H1 (cell line): ENCODE results near the gene WNK2. TPM values are rescaled to one million over a fixed set of nuclear protein-coding genes. Genes with fewer than 3 reads are reported as not detected.

ENCODE experiments used
- CTCF ChIA-PET: fragments of 300-600 bp; sonication (Branson Sonifier 250); formaldehyde crosslinking; loops from one replicate; lab custom pipeline; 2021; ENCODE audit not compliant: partially characterized antibody; lab: Charles Lee
- POLR2A ChIA-PET: fragments of 300-600 bp; sonication (Branson Sonifier 250); formaldehyde crosslinking; loops from one replicate; lab custom pipeline; 2021; ENCODE audit warnings: inconsistent platforms; ENCODE audit not compliant: partially characterized antibody; lab: Charles Lee
- DNase-seq, 2 experiments: peaks; one replicate each; pipeline versions ENCODE4 v3.0.0 to v3.0.0-alpha.2; 2010 to 2022; ENCODE audit warnings: low spot score in 2 of 2, low read depth in 1 of 2, mixed read lengths in 1 of 2
- FAIRE-seq: peaks from 2 replicates; lab custom pipeline; 2011; peaks lifted over from hg19 to GRCh38; lab: Jason Lieb, UNC
- H2AFZ ChIP-seq: 2 replicates; pipeline ENCODE4 v1.8.1; 2012; ENCODE audit warnings: low read length, inconsistent platforms
- H2AK5ac ChIP-seq: 2 replicates; pipeline ENCODE4 v1.6.1; 2013; ENCODE audit warnings: low read depth, low read length
- H2BK120ac ChIP-seq: replicated peaks from 2 replicates; pipeline ENCODE3; 2013; ENCODE audit warnings: low read depth, low read length, inconsistent platforms
- H2BK12ac ChIP-seq: 2 replicates; pipeline ENCODE4 v1.6.1; 2013; ENCODE audit warnings: low read depth, low read length
- H2BK15ac ChIP-seq: 2 replicates; pipeline ENCODE4 v1.6.1; 2013; ENCODE audit warnings: low read length
- H2BK20ac ChIP-seq: 2 replicates; pipeline ENCODE4 v1.6.1; 2013; ENCODE audit warnings: low read length
- H2BK5ac ChIP-seq: 2 replicates; pipeline ENCODE4 v1.6.1; 2013; ENCODE audit warnings: low read depth, low read length
- H3K14ac ChIP-seq: 2 replicates; pipeline ENCODE4 v1.6.1; 2013; ENCODE audit warnings: inconsistent platforms; ENCODE audit not compliant: insufficient read length
- H3K18ac ChIP-seq: 2 replicates; pipeline ENCODE4 v1.6.1; 2013; ENCODE audit warnings: low read length; ENCODE audit errors: extremely low read depth
- H3K23ac ChIP-seq: 2 replicates; pipeline ENCODE4 v1.6.1; 2013; ENCODE audit warnings: inconsistent platforms; ENCODE audit not compliant: insufficient read length
- H3K23me2 ChIP-seq: 2 replicates; pipeline ENCODE4 v1.6.1; 2013; ENCODE audit warnings: low read depth, low read length
- H3K27ac ChIP-seq: 2 replicates; pipeline ENCODE4 v1.6.1; 2011; ENCODE audit warnings: low read depth, low read length, inconsistent platforms
- H3K27me3 ChIP-seq, 4 experiments: replicated peaks in 1 of 4; 1 replicate in 1 of 4; 2 replicates in 3 of 4; pipeline versions ENCODE4 v1.6.1 to v1.8.1; 2011 to 2013; ENCODE audit warnings: low read length in 3 of 4, mild to moderate bottlenecking in 3 of 4, inconsistent platforms in 2 of 4, mixed read lengths in 2 of 4, moderate library complexity in 1 of 4; ENCODE audit not compliant: control insufficient read depth in 3 of 4, insufficient read depth in 3 of 4; ENCODE audit errors: extremely low read depth in 1 of 4
- H3K36me3 ChIP-seq, 4 experiments: 2 replicates each; pipeline versions ENCODE4 v1.6.1 to v1.8.1; 2011 to 2013; ENCODE audit warnings: mild to moderate bottlenecking in 4 of 4, low read length in 3 of 4, moderate library complexity in 2 of 4, control low read depth in 1 of 4, inconsistent platforms in 1 of 4; ENCODE audit not compliant: insufficient read depth in 4 of 4, control insufficient read depth in 2 of 4
- H3K4ac ChIP-seq: replicated peaks from 2 replicates; pipeline ENCODE3; 2013; ENCODE audit warnings: low read length, low read depth, mixed read lengths, inconsistent platforms; ENCODE audit not compliant: insufficient read length
- H3K4me1 ChIP-seq, 4 experiments: replicated peaks in 1 of 4; 1 replicate in 1 of 4; 2 replicates in 3 of 4; pipeline versions ENCODE4 v1.6.1 to v1.8.1; 2011 to 2013; ENCODE audit warnings: low read length in 3 of 4, inconsistent platforms in 2 of 4, mixed read lengths in 1 of 4; ENCODE audit not compliant: insufficient read depth in 4 of 4, control insufficient read depth in 3 of 4
- H3K4me2 ChIP-seq, 2 experiments: 2 replicates each; pipeline versions ENCODE4 v1.6.1 to v1.8.1; 2011 to 2013; ENCODE audit warnings: low read depth in 2 of 2, low read length in 2 of 2, control low read depth in 1 of 2, inconsistent platforms in 1 of 2, mild to moderate bottlenecking in 1 of 2; ENCODE audit not compliant: insufficient read depth in 1 of 2
- H3K4me3 ChIP-seq, 4 experiments: fragments of 200-600, 300-600 bp in 1 of 4; sonication (generic), shearing (Covaris generic), sonication (Bioruptor Twin) in 1 of 4; 2 replicates each; pipeline versions ENCODE4 v1.5.1 to v1.8.1; 2011 to 2016; ENCODE audit warnings: low read length in 4 of 4, low read depth in 3 of 4, control low read depth in 2 of 4, inconsistent platforms in 2 of 4, mild to moderate bottlenecking in 2 of 4, mixed read lengths in 1 of 4, moderate library complexity in 1 of 4; ENCODE audit not compliant: insufficient read depth in 2 of 4; ENCODE audit errors: extremely low read depth in 1 of 4
- H3K56ac ChIP-seq: replicated peaks from 2 replicates; pipeline ENCODE3; 2013; ENCODE audit warnings: low read depth, mild to moderate bottlenecking, mixed read lengths, low read length, inconsistent platforms; ENCODE audit not compliant: insufficient read length
- H3K79me1 ChIP-seq: 2 replicates; pipeline ENCODE4 v1.6.1; 2013; ENCODE audit warnings: low read depth, low read length, control low read depth
- H3K79me2 ChIP-seq, 2 experiments: 2 replicates each; pipeline versions ENCODE4 v1.6.1 to v1.8.1; 2012 to 2013; ENCODE audit warnings: low read length in 2 of 2, mild to moderate bottlenecking in 2 of 2, inconsistent platforms in 1 of 2; ENCODE audit not compliant: insufficient read depth in 2 of 2, control insufficient read depth in 1 of 2
- H3K9ac ChIP-seq, 4 experiments: replicated peaks in 1 of 4; 1 replicate in 1 of 4; 2 replicates in 3 of 4; pipeline versions ENCODE4 v1.6.1 to v1.8.1; 2011 to 2013; ENCODE audit warnings: low read depth in 3 of 4, low read length in 3 of 4, control low read depth in 2 of 4, mild to moderate bottlenecking in 2 of 4, moderate library complexity in 2 of 4, inconsistent platforms in 1 of 4; ENCODE audit errors: extremely low read depth in 1 of 4
- H3K9me3 ChIP-seq, 2 experiments: 2 replicates each; pipeline versions ENCODE4 v1.6.1 to v1.8.1; 2012 to 2013; ENCODE audit warnings: mild to moderate bottlenecking in 2 of 2, moderate library complexity in 2 of 2, control low read depth in 1 of 2, inconsistent platforms in 1 of 2, low read depth in 1 of 2, low read length in 1 of 2, mixed read lengths in 1 of 2; ENCODE audit not compliant: insufficient read depth in 2 of 2
- H4K20me1 ChIP-seq, 2 experiments: replicated peaks in 1 of 2; 2 replicates each; pipeline versions ENCODE3 to v1.8.1; 2011 to 2013; ENCODE audit warnings: inconsistent platforms in 2 of 2, low read length in 2 of 2, mild to moderate bottlenecking in 1 of 2; ENCODE audit not compliant: insufficient read depth in 2 of 2, control insufficient read depth in 1 of 2
- H4K5ac ChIP-seq: 2 replicates; pipeline ENCODE4 v1.6.1; 2013; ENCODE audit warnings: low read length, low read depth, mixed read lengths, inconsistent platforms; ENCODE audit not compliant: insufficient read length
- H4K8ac ChIP-seq: 2 replicates; pipeline ENCODE4 v1.8.0; 2013; ENCODE audit warnings: mild to moderate bottlenecking, moderate library complexity, low read length, inconsistent platforms; ENCODE audit not compliant: insufficient read depth; ENCODE audit errors: extremely low read depth
- H4K91ac ChIP-seq: replicated peaks from 2 replicates; pipeline ENCODE3; 2013; ENCODE audit warnings: low read length, mixed read lengths, inconsistent platforms; ENCODE audit not compliant: insufficient read length
- RAD21 ChIP-seq, 2 experiments: IDR thresholded peaks in 1 of 2; conservative IDR thresholded peaks in 1 of 2; 2 replicates each; pipeline ENCODE4 v1.6.1; 2011; ENCODE audit warnings: low read depth in 2 of 2, low read length in 2 of 2, improper control_type of control experiment in 1 of 2, inconsistent platforms in 1 of 2, mild to moderate bottlenecking in 1 of 2, moderate library complexity in 1 of 2
- WGBS, 2 experiments: shearing (Covaris generic) in 1 of 2; methylation state at CpG; one replicate each; pipeline versions ENCODE4 v1.1.6 to v1.1.7; 2013 to 2015; ENCODE audit warnings: low lambda C conversion rate in 2 of 2, mixed read lengths in 2 of 2, inconsistent platforms in 1 of 2, low coverage in 1 of 2, missing lambda C conversion rate in 1 of 2; ENCODE audit not compliant: insufficient replicate concordance in 2 of 2, insufficient coverage in 1 of 2, insufficient read length in 1 of 2; ENCODE audit errors: extremely low coverage in 1 of 2, missing lambda C conversion rate in 1 of 2; 5-methylcytosine and 5-hydroxymethylcytosine counted together
- polyA plus RNA-seq, 7 experiments: library from polyadenylated mRNA; depleted of rRNA in 3 of 7; stranded (reverse) in 5 of 7; unstranded in 2 of 7; fragments of >200 nt in 5 of 7; fragments of 200-250 nt in 2 of 7; gene quantifications; 1 replicate in 5 of 7; 2 replicates in 1 of 7; 4 replicates in 1 of 7; pipeline versions ENCODE4 v1.2.1 to v1.2.3, GENCODE V29; 2011 to 2013; ENCODE audit warnings: missing spikeins in 2 of 7, mixed read lengths in 2 of 7
- total RNA-seq: library from RNA; stranded (reverse); fragmentation: NEBNext Ultra II Directional; extraction: Animal tissue kit (Norgen Biotek cat#: 25700); gene quantifications from 2 replicates; pipeline ENCODE4 v1.2.1, GENCODE V29; 2021

The WNK2 gene
- total and polyA plus RNA-seq, 2 of the 8 experiments (the other 6 are each of a cell fraction or from before 2014, with no cell fraction given) = 12.0 to 87.2 TPM

GRCh38 chr9:93203026-93203717 lies 19.2 kb downstream of the WNK2 start:
- H3K4me2 ChIP-seq = no peak overlapping the region
- H3K18ac ChIP-seq = no peak overlapping the region; the same call in 1 of the 2 replicates
- 83% methylated on average over 9 of the region's 11 CpGs; no CpG with 5 or more reads in 1 of the 2 experiments for WGBS, 2 experiments
- H2AK5ac ChIP-seq = no peak overlapping the region
- H3K14ac ChIP-seq = no peak overlapping the region
- no peak overlapping the region for H4K91ac ChIP-seq
- H2BK12ac ChIP-seq = no peak overlapping the region
- no peak overlapping the region for H2AFZ ChIP-seq
- H3K4me1 ChIP-seq = peaks cover 0 to 7% (median 3%) of the 10 kb centered on the region in 4 experiments; a peak in 3 of 7 replicates
- no peaks in the 10 kb centered on the region; a peak in 1 of 8 replicates for H3K36me3 ChIP-seq
- no peak overlapping the region for H3K4ac ChIP-seq
- no peak overlapping the region for H3K9ac ChIP-seq
- no peak overlapping the region for H3K56ac ChIP-seq
- DNase-seq (no peak), FAIRE-seq (no peak)
- H3K27ac ChIP-seq = peak overlapping the region; percentile 38; the same call in 1 of the 2 replicates
- no peak overlapping the region for H3K23ac ChIP-seq
- CTCF ChIA-PET = no interaction called here
- no peak overlapping the region for H3K4me3 ChIP-seq
- no peak overlapping the region for H2BK20ac ChIP-seq
- H2BK15ac ChIP-seq = no peak overlapping the region
- no peak overlapping the region for H2BK120ac ChIP-seq
- H3K79me1 ChIP-seq = peaks cover 36% of the 10 kb centered on the region
- H2BK5ac ChIP-seq = no peak overlapping the region
- POLR2A ChIA-PET = no interaction called here
- H3K9me3 ChIP-seq = no peaks in the 10 kb centered on the region
- H4K20me1 ChIP-seq = peaks cover 5 to 43% of the 10 kb centered on the region in 2 experiments
- no peak overlapping the region; the same call in 1 of the 2 replicates for H4K8ac ChIP-seq
- TF ChIP-seq RAD21 (IDR thresholded peaks at IDR 0.05 in 1 of 2, conservative IDR thresholded peaks at IDR 0.05 in 1 of 2; ENCODE audit: low read depth in 2 of 2, low read length in 2 of 2) = no peak
- H4K5ac ChIP-seq = no peak overlapping the region
- no peaks in the 10 kb centered on the region for H3K23me2 ChIP-seq
- H3K27me3 ChIP-seq = no peaks in the 10 kb centered on the region
- H3K79me2 ChIP-seq = peaks cover 0 to 41% of the 10 kb centered on the region in 2 experiments; a peak in 3 of 4 replicates
